ENCODE data around the gene VSX1.

DNA sequence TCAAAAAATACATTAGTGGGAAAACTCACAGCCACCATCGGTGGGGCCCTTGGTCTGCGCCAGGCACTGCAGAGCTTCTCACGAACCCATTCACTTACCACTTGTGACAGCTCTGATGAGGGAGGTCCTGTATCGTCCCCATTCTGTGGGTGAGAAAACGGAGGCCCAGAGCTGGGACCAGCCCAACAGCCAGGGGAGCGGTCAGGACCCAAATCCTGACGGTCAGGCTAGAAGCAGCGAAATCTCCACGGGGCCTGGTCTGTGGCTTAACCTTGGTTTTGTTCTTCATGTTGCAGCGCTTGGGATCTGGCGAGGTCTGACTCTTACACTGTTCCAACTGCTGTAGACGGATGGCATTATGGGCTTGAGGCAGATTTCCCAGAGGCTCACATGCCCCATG lies 7.7 kb upstream of the VSX1 start:
- TF ChIP-seq GABPA (IDR thresholded peaks at IDR 0.05 in 1 of 2, conservative IDR thresholded peaks at IDR 0.05 in 1 of 2): no peak
- no peak for TF ChIP-seq YY1 (IDR thresholded peaks at IDR 0.05)
- TF ChIP-seq, protein P1, sequence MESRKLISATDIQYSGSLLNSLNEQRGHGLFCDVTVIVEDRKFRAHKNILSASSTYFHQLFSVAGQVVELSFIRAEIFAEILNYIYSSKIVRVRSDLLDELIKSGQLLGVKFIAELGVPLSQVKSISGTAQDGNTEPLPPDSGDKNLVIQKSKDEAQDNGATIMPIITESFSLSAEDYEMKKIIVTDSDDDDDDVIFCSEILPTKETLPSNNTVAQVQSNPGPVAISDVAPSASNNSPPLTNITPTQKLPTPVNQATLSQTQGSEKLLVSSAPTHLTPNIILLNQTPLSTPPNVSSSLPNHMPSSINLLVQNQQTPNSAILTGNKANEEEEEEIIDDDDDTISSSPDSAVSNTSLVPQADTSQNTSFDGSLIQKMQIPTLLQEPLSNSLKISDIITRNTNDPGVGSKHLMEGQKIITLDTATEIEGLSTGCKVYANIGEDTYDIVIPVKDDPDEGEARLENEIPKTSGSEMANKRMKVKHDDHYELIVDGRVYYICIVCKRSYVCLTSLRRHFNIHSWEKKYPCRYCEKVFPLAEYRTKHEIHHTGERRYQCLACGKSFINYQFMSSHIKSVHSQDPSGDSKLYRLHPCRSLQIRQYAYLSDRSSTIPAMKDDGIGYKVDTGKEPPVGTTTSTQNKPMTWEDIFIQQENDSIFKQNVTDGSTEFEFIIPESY (IDR thresholded peaks at IDR 0.05): no peak
- TF ChIP-seq, protein P2, sequence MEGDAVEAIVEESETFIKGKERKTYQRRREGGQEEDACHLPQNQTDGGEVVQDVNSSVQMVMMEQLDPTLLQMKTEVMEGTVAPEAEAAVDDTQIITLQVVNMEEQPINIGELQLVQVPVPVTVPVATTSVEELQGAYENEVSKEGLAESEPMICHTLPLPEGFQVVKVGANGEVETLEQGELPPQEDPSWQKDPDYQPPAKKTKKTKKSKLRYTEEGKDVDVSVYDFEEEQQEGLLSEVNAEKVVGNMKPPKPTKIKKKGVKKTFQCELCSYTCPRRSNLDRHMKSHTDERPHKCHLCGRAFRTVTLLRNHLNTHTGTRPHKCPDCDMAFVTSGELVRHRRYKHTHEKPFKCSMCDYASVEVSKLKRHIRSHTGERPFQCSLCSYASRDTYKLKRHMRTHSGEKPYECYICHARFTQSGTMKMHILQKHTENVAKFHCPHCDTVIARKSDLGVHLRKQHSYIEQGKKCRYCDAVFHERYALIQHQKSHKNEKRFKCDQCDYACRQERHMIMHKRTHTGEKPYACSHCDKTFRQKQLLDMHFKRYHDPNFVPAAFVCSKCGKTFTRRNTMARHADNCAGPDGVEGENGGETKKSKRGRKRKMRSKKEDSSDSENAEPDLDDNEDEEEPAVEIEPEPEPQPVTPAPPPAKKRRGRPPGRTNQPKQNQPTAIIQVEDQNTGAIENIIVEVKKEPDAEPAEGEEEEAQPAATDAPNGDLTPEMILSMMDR (IDR thresholded peaks at IDR 0.05; ENCODE audit: low read depth, low read length, missing input control): no peak
- no peak for TF ChIP-seq JUND (IDR thresholded peaks at IDR 0.05)
